ENCODE data around the gene RPS6KA3.

DNA sequence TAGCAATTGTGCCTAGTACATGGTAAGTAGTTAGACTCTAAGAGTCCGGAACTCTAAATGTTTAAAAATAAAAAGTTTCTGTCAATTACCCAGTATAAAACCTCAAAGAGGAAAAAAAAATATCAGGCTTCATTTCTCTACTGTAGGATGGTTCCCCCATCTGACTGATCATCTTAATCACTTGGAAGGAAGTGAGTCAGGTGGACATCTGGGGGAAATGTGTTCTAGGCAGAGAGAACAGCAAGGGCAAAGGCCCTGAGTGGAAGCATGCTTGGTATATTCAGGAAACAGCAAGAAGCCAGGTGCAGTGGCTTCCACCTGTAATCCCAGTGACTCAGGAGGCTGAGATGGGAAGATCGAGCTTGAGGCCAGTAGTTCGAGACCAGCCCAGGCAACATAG lies 122.2 kb downstream of the RPS6KA3 start:
- TF ChIP-seq POLR2AphosphoS5 (IDR thresholded peaks at IDR 0.05) (no peak), EP300 (IDR thresholded peaks at IDR 0.05) (no peak), POLR2A (IDR thresholded peaks at IDR 0.05) (no peak)
- TF ChIP-seq, protein P1, sequence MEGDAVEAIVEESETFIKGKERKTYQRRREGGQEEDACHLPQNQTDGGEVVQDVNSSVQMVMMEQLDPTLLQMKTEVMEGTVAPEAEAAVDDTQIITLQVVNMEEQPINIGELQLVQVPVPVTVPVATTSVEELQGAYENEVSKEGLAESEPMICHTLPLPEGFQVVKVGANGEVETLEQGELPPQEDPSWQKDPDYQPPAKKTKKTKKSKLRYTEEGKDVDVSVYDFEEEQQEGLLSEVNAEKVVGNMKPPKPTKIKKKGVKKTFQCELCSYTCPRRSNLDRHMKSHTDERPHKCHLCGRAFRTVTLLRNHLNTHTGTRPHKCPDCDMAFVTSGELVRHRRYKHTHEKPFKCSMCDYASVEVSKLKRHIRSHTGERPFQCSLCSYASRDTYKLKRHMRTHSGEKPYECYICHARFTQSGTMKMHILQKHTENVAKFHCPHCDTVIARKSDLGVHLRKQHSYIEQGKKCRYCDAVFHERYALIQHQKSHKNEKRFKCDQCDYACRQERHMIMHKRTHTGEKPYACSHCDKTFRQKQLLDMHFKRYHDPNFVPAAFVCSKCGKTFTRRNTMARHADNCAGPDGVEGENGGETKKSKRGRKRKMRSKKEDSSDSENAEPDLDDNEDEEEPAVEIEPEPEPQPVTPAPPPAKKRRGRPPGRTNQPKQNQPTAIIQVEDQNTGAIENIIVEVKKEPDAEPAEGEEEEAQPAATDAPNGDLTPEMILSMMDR (IDR thresholded peaks at IDR 0.05), result no peak
